Endodermal cell (in vitro differentiated cells): Measurements from ENCODE around the gene C2CD4C. TPM values are rescaled to one million over a fixed set of nuclear protein-coding genes. Genes with fewer than 3 reads are reported as not detected.

Source experiments
- DNase-seq: peaks from one replicate; pipeline ENCODE4 v3.0.0-alpha.2; 2017
- H3K27ac ChIP-seq: 2 replicates; pipeline ENCODE4 v1.5.1; 2013; ENCODE audit warnings: mild to moderate bottlenecking, low read depth, low read length, moderate library complexity
- H3K27me3 ChIP-seq: 2 replicates; pipeline ENCODE4 v1.6.1; 2013; ENCODE audit warnings: mild to moderate bottlenecking, low read length, moderate library complexity; ENCODE audit not compliant: insufficient read depth, control insufficient read depth, poor library complexity, severe bottlenecking
- H3K36me3 ChIP-seq: 2 replicates; pipeline ENCODE4 v1.7.0; 2013; ENCODE audit warnings: mild to moderate bottlenecking, low read length, moderate library complexity; ENCODE audit not compliant: control insufficient read depth, insufficient read depth
- H3K4me1 ChIP-seq: one replicate; pipeline ENCODE4 v1.7.0; 2013; ENCODE audit warnings: low read length; ENCODE audit not compliant: control insufficient read depth, insufficient read depth
- H3K4me3 ChIP-seq: 2 replicates; pipeline ENCODE4 v1.5.1; 2013; ENCODE audit warnings: mild to moderate bottlenecking, low read length, moderate library complexity
- H3K9ac ChIP-seq: 2 replicates; pipeline ENCODE4 v1.6.1; 2013; ENCODE audit warnings: mild to moderate bottlenecking, low read length, moderate library complexity; ENCODE audit not compliant: poor library complexity, severe bottlenecking; ENCODE audit errors: extremely low read depth
- H3K9me3 ChIP-seq: 2 replicates; pipeline ENCODE4 v1.6.1; 2013; ENCODE audit warnings: mild to moderate bottlenecking, low read length, moderate library complexity; ENCODE audit not compliant: control insufficient read depth
- H3K27ac Mint-ChIP-seq: 2 replicates; pipeline ENCODE4 v1.8.0; 2020; ENCODE audit warnings: mixed read lengths
- H3K27me3 Mint-ChIP-seq: 2 replicates; pipeline ENCODE4 v1.8.0; 2021; ENCODE audit warnings: mild to moderate bottlenecking, mixed read lengths; ENCODE audit not compliant: insufficient read depth
- H3K36me3 Mint-ChIP-seq: 2 replicates; pipeline ENCODE4 v1.8.0; 2020; ENCODE audit warnings: low read depth, mixed read lengths
- H3K4me1 Mint-ChIP-seq: 2 replicates; pipeline ENCODE4 v1.8.0; 2020; ENCODE audit warnings: mixed read lengths
- H3K4me3 Mint-ChIP-seq: 2 replicates; pipeline ENCODE4 v1.8.0; 2020; ENCODE audit warnings: mild to moderate bottlenecking, moderate library complexity, mixed read lengths
- H3K9me3 Mint-ChIP-seq: 2 replicates; pipeline ENCODE4 v1.8.0; 2020; ENCODE audit warnings: mild to moderate bottlenecking, mixed read lengths
- CTCF ChIP-seq: fragments of 200-600 bp; sonication (generic); conservative IDR thresholded peaks from 2 replicates; pipeline ENCODE4 v1.5.0; 2021; ENCODE audit warnings: antibody characterized with exemption, mild to moderate bottlenecking
- WGBS, 2 experiments: methylation state at CpG; one replicate each; pipeline versions ENCODE4 v1.1.5 to v1.1.7; 2013; ENCODE audit warnings: missing lambda C conversion rate in 2 of 2, mixed read lengths in 1 of 2; ENCODE audit not compliant: insufficient coverage in 1 of 2, insufficient read length in 1 of 2; 5-methylcytosine and 5-hydroxymethylcytosine counted together
- total RNA-seq, 2 donors: library from RNA; stranded (reverse); fragmentation: NEBNext Ultra II Directional in 1 of 2; extraction: Animal tissue kit (Norgen Biotek cat#: 25700) in 1 of 2; gene quantifications; 2 replicates in 1 of 2; 3 replicates in 1 of 2; pipeline ENCODE4 v1.2.1, GENCODE V29; 2021

C2CD4C gene
- total RNA-seq, 2 donors from 2014 or later, result 5.6 to 25.0 TPM

DNA sequence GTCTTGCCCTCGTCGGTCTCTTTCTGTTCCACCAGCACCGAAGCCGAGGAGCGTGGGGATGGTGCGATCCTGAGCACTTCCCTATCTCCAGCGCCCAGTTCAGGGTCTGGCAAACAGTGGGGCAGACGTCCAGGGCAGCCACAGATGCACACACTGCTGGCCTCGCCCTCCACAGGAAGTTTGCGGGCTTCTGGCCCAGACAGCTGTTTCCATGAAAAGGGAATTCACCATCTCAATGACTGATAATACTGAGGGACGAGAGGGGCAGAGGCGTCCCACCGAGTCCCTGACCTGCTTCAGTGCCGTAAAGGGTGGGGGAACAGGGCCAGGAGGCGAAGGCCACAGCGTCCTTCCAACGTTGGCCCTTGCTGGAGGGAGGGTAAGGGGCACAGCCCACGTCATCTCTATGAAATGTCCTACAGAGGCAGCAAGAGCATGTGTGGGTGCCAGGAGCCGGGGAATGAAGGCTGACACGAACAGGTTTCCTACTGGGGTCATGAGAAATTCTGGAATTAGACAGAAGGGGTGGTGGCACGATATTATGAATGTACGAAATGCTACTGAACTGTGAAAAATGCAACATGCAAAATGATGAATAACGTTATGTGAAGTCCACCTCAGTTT lies 32.4 kb upstream of the C2CD4C start:
- H3K4me1 ChIP-seq, result no peaks in the 10 kb centered on the region
- WGBS, 2 experiments, result 85 to 86% methylated on average over 15 to 23 of the region's 23 CpGs
- Mint-ChIP-seq H3K9me3 (no peaks in the 10 kb centered on the region), H3K36me3 (peaks cover 37% of the 10 kb centered on the region), H3K27me3 (no peaks in the 10 kb centered on the region), H3K4me3 (no peak overlapping the region), H3K4me1 (no peaks in the 10 kb centered on the region), H3K27ac (no peak overlapping the region)
- H3K9me3 ChIP-seq, result no peaks in the 10 kb centered on the region
- no peak overlapping the region for H3K9ac ChIP-seq
- TF ChIP-seq CTCF, result no peak
- no peak overlapping the region for H3K4me3 ChIP-seq
- no peak overlapping the region for H3K27ac ChIP-seq
- H3K36me3 ChIP-seq, result no peaks in the 10 kb centered on the region
- DNase-seq, result no peak
- no peaks in the 10 kb centered on the region for H3K27me3 ChIP-seq

GRCh38 chr19:440391-441212 lies 31.7 kb upstream of the C2CD4C start:
- no peak for DNase-seq
- no peak overlapping the region for H3K27ac Mint-ChIP-seq
- peaks cover 32% of the 10 kb centered on the region for H3K36me3 Mint-ChIP-seq
- H3K9me3 Mint-ChIP-seq, result no peaks in the 10 kb centered on the region
- TF ChIP-seq CTCF, result no peak
- Histone ChIP-seq H3K9ac (no peak overlapping the region), H3K9me3 (no peaks in the 10 kb centered on the region), H3K27me3 (no peaks in the 10 kb centered on the region), H3K4me1 (no peaks in the 10 kb centered on the region), H3K4me3 (no peak overlapping the region), H3K27ac (no peak overlapping the region), H3K36me3 (no peaks in the 10 kb centered on the region)
- WGBS, 2 experiments, result 93% methylated on average over 31 to 48 of the region's 48 CpGs
- H3K4me1 Mint-ChIP-seq, result no peaks in the 10 kb centered on the region
- H3K27me3 Mint-ChIP-seq, result no peaks in the 10 kb centered on the region
- H3K4me3 Mint-ChIP-seq, result no peak overlapping the region

GRCh38 chr19:439167-439900 lies 30.4 kb upstream of the C2CD4C start:
- Histone ChIP-seq H3K27me3 (no peaks in the 10 kb centered on the region), H3K36me3 (peaks cover 3% of the 10 kb centered on the region), H3K27ac (no peak overlapping the region), H3K9me3 (peaks cover under 1% of the 10 kb centered on the region), H3K4me1 (no peaks in the 10 kb centered on the region), H3K4me3 (no peak overlapping the region), H3K9ac (no peak overlapping the region)
- no peak overlapping the region for H3K4me3 Mint-ChIP-seq
- no peaks in the 10 kb centered on the region for H3K9me3 Mint-ChIP-seq
- H3K36me3 Mint-ChIP-seq, result peaks cover 29% of the 10 kb centered on the region
- TF ChIP-seq CTCF, result no peak
- no peaks in the 10 kb centered on the region for H3K27me3 Mint-ChIP-seq
- 90 to 91% methylated on average over 23 to 27 of the region's 27 CpGs for WGBS, 2 experiments
- H3K4me1 Mint-ChIP-seq, result no peaks in the 10 kb centered on the region
- H3K27ac Mint-ChIP-seq, result no peak overlapping the region
- no peak for DNase-seq
